Measurements from ENCODE around the gene PARD3.

DNA sequence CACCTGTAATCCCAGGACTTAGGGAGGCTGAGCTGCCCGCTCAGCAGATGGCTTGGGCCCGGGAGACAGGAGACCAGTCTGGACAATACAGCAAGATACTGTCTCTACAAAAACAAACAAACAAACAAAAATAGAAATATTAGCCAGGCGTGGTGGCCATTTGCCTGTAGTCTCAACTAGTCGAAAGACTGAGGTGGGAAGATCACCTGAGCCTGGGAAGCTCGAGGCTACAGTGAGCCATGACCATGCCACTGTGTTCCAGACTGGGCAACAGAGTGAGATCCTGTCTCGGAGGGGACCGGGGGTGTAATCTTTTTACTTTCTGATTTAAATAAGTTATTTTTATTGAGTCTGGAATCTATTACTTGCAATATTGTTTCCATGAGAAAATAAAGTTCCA is 274.6 kb downstream of the PARD3 start:
- TF ChIP-seq POLR2A (IDR thresholded peaks at IDR 0.05; ENCODE audit: borderline replicate concordance, extremely low read depth, insufficient read depth, insufficient read length) (no peak), POLR2AphosphoS5 (IDR thresholded peaks at IDR 0.05; ENCODE audit: low read depth, low read length) (no peak), RAD21 (IDR thresholded peaks at IDR 0.05; ENCODE audit: low read depth) (no peak), ELF1 (IDR thresholded peaks at IDR 0.05; ENCODE audit: borderline replicate concordance, low read depth) (no peak), EGR1 (IDR thresholded peaks at IDR 0.05; ENCODE audit: low read depth) (no peak)
- TF ChIP-seq, protein P1, sequence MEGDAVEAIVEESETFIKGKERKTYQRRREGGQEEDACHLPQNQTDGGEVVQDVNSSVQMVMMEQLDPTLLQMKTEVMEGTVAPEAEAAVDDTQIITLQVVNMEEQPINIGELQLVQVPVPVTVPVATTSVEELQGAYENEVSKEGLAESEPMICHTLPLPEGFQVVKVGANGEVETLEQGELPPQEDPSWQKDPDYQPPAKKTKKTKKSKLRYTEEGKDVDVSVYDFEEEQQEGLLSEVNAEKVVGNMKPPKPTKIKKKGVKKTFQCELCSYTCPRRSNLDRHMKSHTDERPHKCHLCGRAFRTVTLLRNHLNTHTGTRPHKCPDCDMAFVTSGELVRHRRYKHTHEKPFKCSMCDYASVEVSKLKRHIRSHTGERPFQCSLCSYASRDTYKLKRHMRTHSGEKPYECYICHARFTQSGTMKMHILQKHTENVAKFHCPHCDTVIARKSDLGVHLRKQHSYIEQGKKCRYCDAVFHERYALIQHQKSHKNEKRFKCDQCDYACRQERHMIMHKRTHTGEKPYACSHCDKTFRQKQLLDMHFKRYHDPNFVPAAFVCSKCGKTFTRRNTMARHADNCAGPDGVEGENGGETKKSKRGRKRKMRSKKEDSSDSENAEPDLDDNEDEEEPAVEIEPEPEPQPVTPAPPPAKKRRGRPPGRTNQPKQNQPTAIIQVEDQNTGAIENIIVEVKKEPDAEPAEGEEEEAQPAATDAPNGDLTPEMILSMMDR (IDR thresholded peaks at IDR 0.05 in 2 of 3, conservative IDR thresholded peaks at IDR 0.05 in 1 of 3; ENCODE audit: borderline replicate concordance in 1 of 3, insufficient read depth in 1 of 3, low read depth in 2 of 3, low read length in 2 of 3), result no peak

Measured in HCT116 (cell line).